GM04504 (cell line): ENCODE results near the gene NDUFAF3.

ENCODE experiments used
- DNase-seq: peaks from one replicate; pipeline ENCODE4 v3.0.0-alpha.2; 2012; ENCODE audit warnings: low read depth

The NDUFAF3 gene

GRCh38 chr3:49058011-49058410, 36.1 kb downstream of the NDUFAF3 start:
- no peak for DNase-seq
